Stimulated activated CD8-positive, alpha-beta memory T cell treated with anti-CD3 and anti-CD28 coated beads, Interleukin-12 subunit alpha, Interleukin-12 subunit beta, amount 100 ng/mL, for 1 hour (primary cell): Measurements from ENCODE around the gene COPS9.
A peak's percentile ranks its signal among the peaks of the same experiment; 100 is the strongest.

Experiments used
- DNase-seq: peaks from one replicate; pipeline ENCODE4 v3.0.0-alpha.2; 2020; ENCODE audit warnings: low read depth

Gene COPS9

GRCh38 chr2:240147911-240148587 is 11.9 kb upstream of the COPS9 start:
- no peak for DNase-seq

GRCh38 chr2:240147382-240147781 is 11.3 kb upstream of the COPS9 start:
- DNase-seq = no peak

- DNase-seq = no peak
These were observed 10.6 kb upstream of the COPS9 start for GRCh38 chr2:240146627-240147278.

GRCh38 chr2:240146141-240146561 is 10.0 kb upstream of the COPS9 start:
- DNase-seq = no peak

- DNase-seq = no peak
These were observed 9.4 kb upstream of the COPS9 start for GRCh38 chr2:240145461-240145860.

- no peak for DNase-seq
These were observed 8.7 kb upstream of the COPS9 start for GRCh38 chr2:240144649-240145261.

- DNase-seq = peak; percentile 76
These were observed 7.9 kb upstream of the COPS9 start for GRCh38 chr2:240143801-240144648.

GRCh38 chr2:240143276-240143675 is 7.2 kb upstream of the COPS9 start:
- DNase-seq = no peak

GRCh38 chr2:240142859-240143258 is 6.8 kb upstream of the COPS9 start:
- DNase-seq = no peak

- DNase-seq = no peak
These were observed 6.2 kb upstream of the COPS9 start for GRCh38 chr2:240142256-240142775.

- DNase-seq = no peak
These were observed 5.6 kb upstream of the COPS9 start for GRCh38 chr2:240141736-240142135.

- DNase-seq = no peak
These were observed 4.8 kb upstream of the COPS9 start for GRCh38 chr2:240140920-240141319.

- no peak for DNase-seq
These were observed 4.4 kb upstream of the COPS9 start, which contains the start of gene OTOS for GRCh38 chr2:240140511-240140910. Gene OTOS, minus strand, starts transcription at chr2:240140658. Its CDS starts 332 bp downstream, at chr2:240140326.

GRCh38 chr2:240139666-240140393 is 3.7 kb upstream of the COPS9 start:
- DNase-seq = no peak

GRCh38 chr2:240139011-240139441 is 2.9 kb upstream of the COPS9 start:
- DNase-seq = no peak

GRCh38 chr2:240138254-240138984 is 2.3 kb upstream of the COPS9 start:
- no peak for DNase-seq

- no peak for DNase-seq
These were observed 1.6 kb upstream of the COPS9 start for GRCh38 chr2:240137596-240138253.

GRCh38 chr2:240136671-240137292 is 677 bp upstream of the COPS9 start:
- no peak for DNase-seq

GRCh38 chr2:240135706-240136012 is 446 bp downstream of the COPS9 start:
- no peak for DNase-seq
